Ovary (tissue), 3 donors: ENCODE data around the gene BCOR.

Experiments
- POLR2A ChIP-seq: fragments of 450-650 bp; IDR thresholded peaks from one replicate; pipeline ENCODE4 v1.6.1; 2017; ENCODE audit warnings: antibody characterized with exemption, mild to moderate bottlenecking, moderate library complexity
- TF ChIP-seq, protein P1 (sequence below), 3 donors: fragments of 450-650 bp in 2 of 3; fragments of 200-600 bp in 1 of 3; IDR thresholded peaks; one replicate each; pipeline versions ENCODE4 v1.5.1 to v1.8.0; 2016 to 2022; ENCODE audit warnings: antibody characterized with exemption in 3 of 3, mild to moderate bottlenecking in 1 of 3
- donor health status: DM: no; HTN: no; CAD: no.

DNA sequence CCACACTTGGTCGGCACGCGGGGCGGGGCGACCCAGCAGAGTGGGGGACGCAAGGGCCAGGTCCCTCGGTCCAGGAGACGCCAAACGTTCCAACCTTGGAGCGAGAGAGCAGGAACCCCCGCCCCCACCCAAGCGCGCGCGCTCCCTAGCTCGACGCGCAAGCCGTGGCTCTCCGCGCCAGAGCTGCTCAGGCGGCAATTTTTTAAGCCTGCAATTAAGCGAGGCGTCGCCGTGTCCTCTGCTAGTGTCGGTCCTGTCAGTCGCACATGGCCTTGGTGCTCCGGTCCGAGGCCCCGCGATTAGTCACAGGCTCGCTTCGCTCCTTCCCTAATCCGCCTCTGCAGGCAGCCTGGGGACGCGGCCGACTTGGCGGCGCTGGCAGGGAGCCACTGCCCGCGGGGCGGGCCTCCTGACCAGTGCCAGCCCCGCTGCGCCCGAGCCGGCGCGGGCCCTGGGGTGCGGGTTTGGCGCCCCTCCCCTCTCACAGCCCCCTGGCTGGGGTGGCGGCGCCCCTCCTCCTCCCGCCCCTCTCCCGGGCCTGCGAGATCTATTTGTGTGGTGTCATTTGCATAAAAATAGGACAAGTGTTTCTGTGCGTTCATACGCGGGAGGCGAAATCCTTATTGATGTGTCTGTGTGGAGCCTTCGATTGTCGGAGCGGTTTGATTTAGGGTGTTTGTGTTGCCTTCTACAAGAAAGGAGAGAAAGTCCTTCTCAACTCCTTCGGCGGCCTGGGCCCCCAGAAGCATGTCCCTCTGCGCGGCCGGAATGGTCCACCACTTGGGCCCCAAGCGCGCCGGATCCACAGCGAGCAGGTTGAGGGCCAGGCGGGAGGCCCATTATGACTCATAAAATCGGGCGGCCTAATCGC is 9.8 kb upstream of the BCOR start:
- TF ChIP-seq, protein P1, sequence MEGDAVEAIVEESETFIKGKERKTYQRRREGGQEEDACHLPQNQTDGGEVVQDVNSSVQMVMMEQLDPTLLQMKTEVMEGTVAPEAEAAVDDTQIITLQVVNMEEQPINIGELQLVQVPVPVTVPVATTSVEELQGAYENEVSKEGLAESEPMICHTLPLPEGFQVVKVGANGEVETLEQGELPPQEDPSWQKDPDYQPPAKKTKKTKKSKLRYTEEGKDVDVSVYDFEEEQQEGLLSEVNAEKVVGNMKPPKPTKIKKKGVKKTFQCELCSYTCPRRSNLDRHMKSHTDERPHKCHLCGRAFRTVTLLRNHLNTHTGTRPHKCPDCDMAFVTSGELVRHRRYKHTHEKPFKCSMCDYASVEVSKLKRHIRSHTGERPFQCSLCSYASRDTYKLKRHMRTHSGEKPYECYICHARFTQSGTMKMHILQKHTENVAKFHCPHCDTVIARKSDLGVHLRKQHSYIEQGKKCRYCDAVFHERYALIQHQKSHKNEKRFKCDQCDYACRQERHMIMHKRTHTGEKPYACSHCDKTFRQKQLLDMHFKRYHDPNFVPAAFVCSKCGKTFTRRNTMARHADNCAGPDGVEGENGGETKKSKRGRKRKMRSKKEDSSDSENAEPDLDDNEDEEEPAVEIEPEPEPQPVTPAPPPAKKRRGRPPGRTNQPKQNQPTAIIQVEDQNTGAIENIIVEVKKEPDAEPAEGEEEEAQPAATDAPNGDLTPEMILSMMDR (IDR thresholded peaks at IDR 0.05), result no peak
- no peak for TF ChIP-seq POLR2A
